ENCODE data around the gene ZBTB9. TPM values are rescaled to one million over a fixed set of nuclear protein-coding genes. Genes with fewer than 3 reads are reported as not detected.

Gene ZBTB9
- total RNA-seq, 4 donors from 2014 or later: 2.8 to 4.8 (median 3.3) TPM

DNA sequence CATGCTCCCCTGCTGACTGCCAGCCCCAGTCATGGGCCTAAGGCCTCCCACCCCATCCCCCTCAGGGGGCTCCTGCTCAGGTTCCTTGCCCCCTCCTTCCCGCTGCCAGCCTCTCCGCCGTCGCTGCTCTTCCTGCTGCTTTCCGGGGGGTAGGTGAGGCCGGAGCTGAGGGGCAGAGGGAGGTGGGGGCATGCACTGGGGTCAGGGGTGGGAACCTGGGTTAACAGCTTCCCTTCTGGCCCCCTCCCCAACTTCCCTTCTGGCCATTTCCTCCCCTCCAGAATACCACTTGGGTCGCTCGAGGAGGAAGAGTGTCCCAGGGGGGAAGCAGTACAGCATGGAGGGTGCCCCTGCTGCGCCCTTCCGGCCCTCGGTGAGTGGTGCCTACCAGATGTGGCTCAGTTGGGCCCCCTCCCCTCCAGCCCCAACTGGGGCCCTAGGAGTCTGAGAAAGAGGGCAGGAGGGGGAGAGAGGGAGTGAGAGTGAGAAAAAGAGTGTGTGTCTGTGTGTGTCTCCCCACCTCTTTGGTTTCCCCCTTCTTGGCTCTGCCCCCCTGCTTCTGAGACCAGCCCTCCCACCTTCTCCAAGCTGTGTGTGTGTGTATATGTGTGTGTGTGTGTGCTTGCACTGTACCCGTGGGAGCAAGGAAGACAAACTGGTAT is 22.4 kb upstream of the ZBTB9 start:
- Histone ChIP-seq H3K27me3 (no peaks in the 10 kb centered on the region), H3K27ac (peak overlapping the region in 2 of 4 donors; percentile 69 to 96), H3K4me3 (peak overlapping the region in 1 of 4 donors; percentile 39), H3K9me3 (no peaks in the 10 kb centered on the region), H3K4me1 (peaks cover 29 to 61% (median 40%) of the 10 kb centered on the region in 3 donors), H3K36me3 (peaks cover 2 to 31% (median 9%) of the 10 kb centered on the region in 3 donors)
- DNase-seq: no peak
- TF ChIP-seq POLR2A (IDR thresholded peaks at IDR 0.05): no peak
- TF ChIP-seq, protein P1, sequence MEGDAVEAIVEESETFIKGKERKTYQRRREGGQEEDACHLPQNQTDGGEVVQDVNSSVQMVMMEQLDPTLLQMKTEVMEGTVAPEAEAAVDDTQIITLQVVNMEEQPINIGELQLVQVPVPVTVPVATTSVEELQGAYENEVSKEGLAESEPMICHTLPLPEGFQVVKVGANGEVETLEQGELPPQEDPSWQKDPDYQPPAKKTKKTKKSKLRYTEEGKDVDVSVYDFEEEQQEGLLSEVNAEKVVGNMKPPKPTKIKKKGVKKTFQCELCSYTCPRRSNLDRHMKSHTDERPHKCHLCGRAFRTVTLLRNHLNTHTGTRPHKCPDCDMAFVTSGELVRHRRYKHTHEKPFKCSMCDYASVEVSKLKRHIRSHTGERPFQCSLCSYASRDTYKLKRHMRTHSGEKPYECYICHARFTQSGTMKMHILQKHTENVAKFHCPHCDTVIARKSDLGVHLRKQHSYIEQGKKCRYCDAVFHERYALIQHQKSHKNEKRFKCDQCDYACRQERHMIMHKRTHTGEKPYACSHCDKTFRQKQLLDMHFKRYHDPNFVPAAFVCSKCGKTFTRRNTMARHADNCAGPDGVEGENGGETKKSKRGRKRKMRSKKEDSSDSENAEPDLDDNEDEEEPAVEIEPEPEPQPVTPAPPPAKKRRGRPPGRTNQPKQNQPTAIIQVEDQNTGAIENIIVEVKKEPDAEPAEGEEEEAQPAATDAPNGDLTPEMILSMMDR (IDR thresholded peaks at IDR 0.05): no peak
- intact Hi-C loops (cut with DNase I): no loop called here
- 25 to 56% methylated on average over 1 of the region's 12 CpGs for WGBS, 2 donors

DNA sequence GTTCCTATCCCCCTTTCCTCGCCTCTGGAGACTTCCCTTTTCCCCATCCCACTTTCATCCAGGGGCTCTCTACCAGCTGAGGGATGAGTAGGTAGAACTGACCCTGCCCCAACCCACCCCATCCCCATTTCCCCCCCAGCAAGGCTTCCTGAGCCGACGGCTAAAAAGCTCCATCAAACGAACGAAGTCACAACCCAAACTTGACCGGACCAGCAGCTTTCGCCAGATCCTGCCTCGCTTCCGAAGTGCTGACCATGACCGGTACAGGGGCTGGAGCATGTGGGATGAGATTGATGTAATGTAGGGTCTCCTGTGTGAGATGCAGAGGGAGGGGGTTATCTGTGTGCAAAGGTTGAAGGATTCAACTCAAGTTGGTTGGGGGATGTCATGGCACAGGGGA is 21.8 kb upstream of the ZBTB9 start:
- no peak for DNase-seq
- no peak for TF ChIP-seq POLR2A (IDR thresholded peaks at IDR 0.05)
- TF ChIP-seq, protein P1 (IDR thresholded peaks at IDR 0.05): no peak
- Histone ChIP-seq H3K27ac (peak overlapping the region in 2 of 4 donors; percentile 69 to 96), H3K9me3 (no peaks in the 10 kb centered on the region), H3K36me3 (peaks cover 6 to 37% (median 14%) of the 10 kb centered on the region in 3 donors), H3K27me3 (no peaks in the 10 kb centered on the region), H3K4me3 (no peak overlapping the region), H3K4me1 (peaks cover 24 to 55% (median 35%) of the 10 kb centered on the region in 3 donors)
- 35 to 66% methylated on average over 2 to 7 of the region's 10 CpGs for WGBS, 2 donors
- intact Hi-C loops (cut with DNase I): no loop called here

DNA sequence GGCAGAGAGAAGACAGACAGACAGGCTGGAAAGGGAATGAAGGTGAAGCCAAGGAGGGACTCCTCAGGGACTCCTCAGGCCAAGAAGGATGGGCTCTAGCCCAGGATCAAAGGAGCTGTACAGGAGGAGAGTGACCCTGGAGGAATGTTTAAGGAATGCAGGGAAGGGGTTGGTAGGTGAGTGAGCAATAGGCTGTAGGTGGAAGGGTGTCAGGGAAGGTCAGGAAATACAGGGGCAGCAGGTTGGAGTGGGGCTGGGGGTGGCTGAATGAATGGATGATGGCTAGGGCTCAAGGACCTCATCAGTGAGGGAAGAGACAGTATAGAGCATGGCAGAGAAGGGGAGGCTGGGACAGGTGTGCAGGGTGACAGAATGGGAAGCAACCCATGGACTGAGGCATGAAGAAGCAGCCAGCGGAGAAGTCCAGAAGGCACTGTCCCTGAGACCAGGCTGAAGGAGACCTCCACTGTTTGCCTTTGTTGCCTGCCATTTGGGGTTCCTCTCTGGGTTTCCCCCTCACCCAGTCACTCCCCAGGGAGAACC is 21.3 kb upstream of the ZBTB9 start:
- Histone ChIP-seq H3K27me3 (no peaks in the 10 kb centered on the region), H3K4me1 (peaks cover 22 to 52% (median 35%) of the 10 kb centered on the region in 3 donors), H3K4me3 (no peak overlapping the region), H3K36me3 (peaks cover 11 to 42% (median 19%) of the 10 kb centered on the region in 3 donors), H3K27ac (peak overlapping the region in 3 of 4 donors; percentile 9 to 69 (median 22)), H3K9me3 (no peaks in the 10 kb centered on the region)
- intact Hi-C loops (cut with DNase I): no loop called here
- no peak for TF ChIP-seq POLR2A (IDR thresholded peaks at IDR 0.05)
- TF ChIP-seq, protein P1 (IDR thresholded peaks at IDR 0.05): no peak
- no peak for DNase-seq
- WGBS, 2 donors: 88 to 100% methylated on average over 1 of the region's 1 CpG

DNA sequence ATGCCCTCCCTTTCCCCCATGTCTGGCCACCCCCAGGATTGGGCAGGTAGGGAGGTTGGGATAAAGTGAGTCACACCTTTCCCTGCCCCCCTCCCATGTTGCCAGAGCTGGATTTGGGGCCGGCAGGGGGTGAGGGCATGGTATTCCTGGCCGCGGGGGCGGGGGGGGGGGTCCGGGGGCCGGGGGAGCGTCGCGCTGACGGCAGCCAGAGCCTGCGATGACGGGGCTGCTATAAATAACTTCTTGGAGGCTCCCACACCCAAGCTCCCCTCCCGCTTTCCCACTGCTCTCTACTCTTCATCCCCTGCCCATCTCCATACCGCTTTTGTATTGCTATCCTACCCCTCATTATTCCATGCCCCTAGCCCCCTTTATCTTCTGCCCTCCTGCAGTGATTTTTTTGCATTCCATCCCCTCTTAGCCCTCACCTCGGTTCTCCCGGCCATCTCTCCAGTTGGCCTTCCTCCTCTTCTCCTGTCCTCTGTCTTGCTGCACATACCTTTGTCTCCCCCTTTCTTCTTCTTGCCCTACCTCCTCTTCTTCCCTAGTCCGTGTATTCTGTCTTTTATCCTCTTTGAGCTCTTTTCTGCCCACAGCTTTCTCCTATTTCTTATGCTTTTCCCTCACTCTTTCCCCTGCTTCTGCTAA is 20.7 kb upstream of the ZBTB9 start:
- intact Hi-C loops (cut with DNase I): no loop called here
- Histone ChIP-seq H3K27ac (peak overlapping the region in 3 of 4 donors; percentile 16 to 69 (median 22)), H3K27me3 (no peaks in the 10 kb centered on the region), H3K4me1 (peaks cover 16 to 46% (median 30%) of the 10 kb centered on the region in 3 donors), H3K4me3 (no peak overlapping the region), H3K9me3 (no peaks in the 10 kb centered on the region), H3K36me3 (peaks cover 16 to 48% (median 19%) of the 10 kb centered on the region in 3 donors)
- no peak for TF ChIP-seq POLR2A (IDR thresholded peaks at IDR 0.05)
- TF ChIP-seq, protein P1 (IDR thresholded peaks at IDR 0.05): no peak
- DNase-seq: no peak
- WGBS, 2 donors: 41 to 43% methylated on average over 11 to 15 of the region's 17 CpGs

DNA sequence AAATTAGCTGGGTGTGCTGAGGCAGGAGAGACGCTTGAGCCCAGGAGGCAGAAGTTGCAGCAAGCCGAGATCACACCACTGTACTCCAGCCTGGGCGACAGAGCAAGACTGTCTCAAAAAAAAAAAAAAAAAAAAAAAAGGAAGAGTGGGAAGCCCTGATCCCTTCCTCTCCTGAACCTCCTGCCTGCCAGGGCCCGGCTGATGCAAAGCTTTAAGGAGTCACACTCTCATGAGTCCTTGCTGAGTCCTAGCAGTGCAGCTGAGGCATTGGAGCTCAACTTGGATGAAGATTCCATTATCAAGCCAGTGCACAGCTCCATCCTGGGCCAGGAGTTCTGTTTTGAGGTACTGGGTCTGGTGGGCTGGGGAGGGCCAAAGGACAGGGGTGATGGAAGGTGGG is 19.4 kb upstream of the ZBTB9 start:
- no peak overlapping the region for H3K4me3 ChIP-seq
- no peak for DNase-seq
- H3K27ac ChIP-seq: no peak overlapping the region
- intact Hi-C loops (cut with DNase I): no loop called here
- no peaks in the 10 kb centered on the region for H3K9me3 ChIP-seq
- WGBS, 2 donors: 78 to 93% methylated on average over 4 of the region's 4 CpGs
- TF ChIP-seq, protein P1 (IDR thresholded peaks at IDR 0.05): no peak
- TF ChIP-seq POLR2A (IDR thresholded peaks at IDR 0.05): no peak
- H3K27me3 ChIP-seq: no peaks in the 10 kb centered on the region
- peaks cover 12 to 33% (median 18%) of the 10 kb centered on the region in 3 donors for H3K4me1 ChIP-seq
- peaks cover 17 to 59% (median 19%) of the 10 kb centered on the region in 3 donors for H3K36me3 ChIP-seq
